IMR-90 (cell line): ENCODE data around the gene ISCA2. TPM values are rescaled to one million over a fixed set of nuclear protein-coding genes. Genes with fewer than 3 reads are reported as not detected.

Experiments
- ATAC-seq: fragments of 200-7000 bp; cut with Tn5 transposase; 2 replicates; pipeline ENCODE4 v1.9.1; 2020; ENCODE audit warnings: low read depth, mild to moderate bottlenecking, moderate library complexity
- BruUV-seq: library from RNA; stranded (reverse); fragments of 400-500 nt; replicated peaks from 2 replicates; lab custom pipeline; 2021; lab: Mats Ljungman, UMichigan
- CTCF ChIA-PET: fragments of 300-600 bp; formaldehyde crosslinking; extraction: SDS; loops from one replicate; lab custom pipeline; 2021; ENCODE audit warnings: antibody characterized with exemption; lab: Yijun Ruan, JAX
- POLR2A ChIA-PET: fragments of 300-600 bp; sonication (Branson Sonifier 250); formaldehyde crosslinking; loops from one replicate; lab custom pipeline; 2022; ENCODE audit warnings: antibody characterized with exemption; ENCODE audit not compliant: unreplicated experiment; lab: Charles Lee
- DNase-seq: peaks from one replicate; pipeline ENCODE4 v3.0.0; 2013
- H2AFZ ChIP-seq: replicated peaks from 2 replicates; pipeline ENCODE3; 2013; ENCODE audit warnings: low read length, mild to moderate bottlenecking; ENCODE audit not compliant: poor library complexity
- H2AK5ac ChIP-seq: 2 replicates; pipeline ENCODE4 v1.6.1; 2013; ENCODE audit warnings: low read depth, low read length, inconsistent platforms
- H2AK9ac ChIP-seq: replicated peaks from 2 replicates; pipeline ENCODE3; 2013; ENCODE audit warnings: mild to moderate bottlenecking, low read depth, low read length, moderate library complexity; ENCODE audit not compliant: poor library complexity
- H2BK120ac ChIP-seq: 2 replicates; pipeline ENCODE4 v1.6.1; 2013; ENCODE audit warnings: low read depth, low read length, inconsistent platforms
- H2BK15ac ChIP-seq: 3 replicates; pipeline ENCODE4 v1.6.1; 2013; ENCODE audit warnings: low read depth, low read length, inconsistent platforms
- H2BK20ac ChIP-seq: 2 replicates; pipeline ENCODE4 v1.6.1; 2013; ENCODE audit warnings: low read depth, mild to moderate bottlenecking, inconsistent platforms, low read length, moderate library complexity
- H2BK5ac ChIP-seq: 2 replicates; pipeline ENCODE4 v1.6.1; 2013; ENCODE audit warnings: mild to moderate bottlenecking, low read depth, low read length, inconsistent platforms; ENCODE audit not compliant: poor library complexity, severe bottlenecking
- H3K14ac ChIP-seq: replicated peaks from 2 replicates; pipeline ENCODE4 v1.6.1; 2013; ENCODE audit warnings: low read depth, low read length, inconsistent platforms
- H3K18ac ChIP-seq: 2 replicates; pipeline ENCODE4 v1.6.1; 2013; ENCODE audit warnings: low read depth, low read length, control low read depth
- H3K23ac ChIP-seq: 2 replicates; pipeline ENCODE4 v1.6.1; 2013; ENCODE audit warnings: low read depth, low read length, inconsistent platforms
- H3K27ac ChIP-seq: 2 replicates; pipeline ENCODE4 v1.5.1; 2013; ENCODE audit warnings: mild to moderate bottlenecking, control low read depth, low read length; ENCODE audit not compliant: insufficient read depth
- H3K27me3 ChIP-seq: 2 replicates; pipeline ENCODE4 v1.6.1; 2013; ENCODE audit warnings: low read length; ENCODE audit not compliant: control insufficient read depth, insufficient read depth
- H3K36me3 ChIP-seq: 2 replicates; pipeline ENCODE4 v1.6.1; 2013; ENCODE audit warnings: low read length, mixed read lengths; ENCODE audit not compliant: control insufficient read depth, insufficient read depth
- H3K4ac ChIP-seq: 2 replicates; pipeline ENCODE4 v1.6.1; 2013; ENCODE audit warnings: low read depth, low read length, inconsistent platforms
- H3K4me1 ChIP-seq: 2 replicates; pipeline ENCODE4 v1.6.1; 2013; ENCODE audit warnings: low read length, mixed read lengths; ENCODE audit not compliant: control insufficient read depth, insufficient read depth
- H3K4me2 ChIP-seq: 2 replicates; pipeline ENCODE4 v1.6.1; 2013; ENCODE audit warnings: low read depth, mild to moderate bottlenecking, control low read depth, low read length, moderate library complexity
- H3K4me3 ChIP-seq: 2 replicates; pipeline ENCODE4 v1.5.1; 2013; ENCODE audit warnings: low read depth, mild to moderate bottlenecking, control low read depth, low read length, moderate library complexity; ENCODE audit not compliant: insufficient read depth
- H3K56ac ChIP-seq: 2 replicates; pipeline ENCODE4 v1.6.1; 2013; ENCODE audit warnings: low read length, inconsistent platforms; ENCODE audit not compliant: insufficient read depth; ENCODE audit errors: extremely low read depth
- H3K79me1 ChIP-seq, 2 experiments: 2 replicates each; pipeline ENCODE4 v1.6.1; 2013; ENCODE audit warnings: low read length in 2 of 2, inconsistent platforms in 1 of 2, low read depth in 1 of 2
- H3K9ac ChIP-seq: 2 replicates; pipeline ENCODE4 v1.6.1; 2013; ENCODE audit warnings: low read depth, low read length, control low read depth
- H3K9me1 ChIP-seq: 2 replicates; pipeline ENCODE4 v1.6.1; 2013; ENCODE audit warnings: low read length, inconsistent platforms; ENCODE audit not compliant: insufficient read depth
- H3K9me3 ChIP-seq: 2 replicates; pipeline ENCODE4 v1.6.1; 2013; ENCODE audit warnings: low read length; ENCODE audit not compliant: control insufficient read depth, insufficient read depth
- H4K20me1 ChIP-seq: 2 replicates; pipeline ENCODE4 v1.6.1; 2013; ENCODE audit warnings: low read length, inconsistent platforms; ENCODE audit not compliant: insufficient read depth
- H4K5ac ChIP-seq: 2 replicates; pipeline ENCODE4 v1.6.1; 2013; ENCODE audit warnings: mild to moderate bottlenecking, low read depth, low read length, control low read depth
- H4K8ac ChIP-seq, 2 experiments: 2 replicates each; pipeline ENCODE4 v1.6.1; 2013; ENCODE audit warnings: low read depth in 2 of 2, low read length in 2 of 2, control low read depth in 1 of 2, inconsistent platforms in 1 of 2
- H4K91ac ChIP-seq: 2 replicates; pipeline ENCODE4 v1.6.1; 2013; ENCODE audit warnings: low read depth, low read length, inconsistent platforms; ENCODE audit not compliant: insufficient read depth
- BHLHE40 ChIP-seq: fragments of 150-350 bp; IDR thresholded peaks from 2 replicates; pipeline ENCODE4 v1.6.1; 2016; ENCODE audit warnings: mild to moderate bottlenecking, low read depth, low read length
- CEBPB ChIP-seq: IDR thresholded peaks from 2 replicates; pipeline ENCODE4 v1.6.1; 2012; ENCODE audit warnings: low read depth, low read length, improper control_type of control experiment
- CHD1 ChIP-seq: IDR thresholded peaks from 2 replicates; pipeline ENCODE4 v1.6.1; 2012; ENCODE audit warnings: low read depth, low read length, improper control_type of control experiment
- FOS ChIP-seq: fragments of 150-350 bp; IDR thresholded peaks from 2 replicates; pipeline ENCODE4 v1.6.1; 2016; ENCODE audit warnings: low read depth, low read length
- MAFK ChIP-seq: IDR thresholded peaks from 2 replicates; pipeline ENCODE4 v1.6.1; 2012; ENCODE audit warnings: low read depth, low read length, improper control_type of control experiment
- MXI1 ChIP-seq: IDR thresholded peaks from 2 replicates; pipeline ENCODE4 v1.6.1; 2012; ENCODE audit warnings: low read depth, mild to moderate bottlenecking, low read length, moderate library complexity, borderline replicate concordance
- NFE2L2 ChIP-seq: fragments of 150-350 bp; IDR thresholded peaks from 2 replicates; pipeline ENCODE4 v1.6.1; 2016; ENCODE audit warnings: low read depth, mild to moderate bottlenecking, low read length
- POLR2A ChIP-seq: IDR thresholded peaks from 2 replicates; pipeline ENCODE4 v1.6.1; 2012; ENCODE audit warnings: mild to moderate bottlenecking, low read depth, low read length
- RAD21 ChIP-seq: IDR thresholded peaks from 2 replicates; pipeline ENCODE4 v1.6.1; 2012; ENCODE audit warnings: low read length, improper control_type of control experiment
- RFX5 ChIP-seq: IDR thresholded peaks from 2 replicates; pipeline ENCODE4 v1.8.0; 2012; ENCODE audit warnings: low read depth, mild to moderate bottlenecking, low read length, moderate library complexity
- SMC3 ChIP-seq: fragments of 150-350 bp; IDR thresholded peaks from 2 replicates; pipeline ENCODE4 v1.6.1; 2016; ENCODE audit warnings: low read depth, mild to moderate bottlenecking, antibody characterized with exemption, low read length, moderate library complexity
- WGBS, 2 experiments: methylation state at CpG; one replicate each; pipeline versions ENCODE4 v1.1.5 to v1.1.7; 2013; ENCODE audit warnings: missing lambda C conversion rate in 2 of 2; ENCODE audit not compliant: insufficient read length in 1 of 2; ENCODE audit errors: extremely low coverage in 2 of 2; 5-methylcytosine and 5-hydroxymethylcytosine counted together
- dilution Hi-C: fragments of 300-500 bp; cut with HindIII; formaldehyde crosslinking; loops from one replicate; pipeline ENCODE4 v1.14.3; 2018; ENCODE audit warnings: low sequenced_read_pairs; ENCODE audit not compliant: unreplicated experiment
- in situ Hi-C: fragments of 300-500 bp; cut with MboI; formaldehyde crosslinking; loops from 3 replicates; pipeline ENCODE4 v1.14.3; 2019; ENCODE audit warnings: low sequenced_read_pairs, inconsistent platforms, mixed read lengths
- intact Hi-C: fragments of 100-400 bp; cut with micrococcal nuclease; formaldehyde crosslinking; loops from 2 replicates; pipeline ENCODE4 v1.10.0; 2022
- polyA plus RNA-seq, 3 experiments: library from polyadenylated mRNA; depleted of rRNA; stranded (reverse); fragments of >200 nt; gene quantifications; 2 replicates each; pipeline ENCODE4 v1.2.3, GENCODE V29; 2012; ENCODE audit warnings: low replicate concordance in 1 of 3
- total RNA-seq: library from RNA; depleted of rRNA; stranded (reverse); fragments of >200 nt; gene quantifications from 2 replicates; pipeline ENCODE4 v1.2.3, GENCODE V29; 2012
- TF ChIP-seq, protein P1 (sequence below): conservative IDR thresholded peaks from 2 replicates; pipeline ENCODE4 v1.5.1; 2012; ENCODE audit warnings: mild to moderate bottlenecking, low read depth, low read length, improper control_type of control experiment

ISCA2 gene
- total and polyA plus RNA-seq, 2 of the 4 experiments (the other 2 are of a cell fraction), result 5.4 to 25.7 TPM

DNA sequence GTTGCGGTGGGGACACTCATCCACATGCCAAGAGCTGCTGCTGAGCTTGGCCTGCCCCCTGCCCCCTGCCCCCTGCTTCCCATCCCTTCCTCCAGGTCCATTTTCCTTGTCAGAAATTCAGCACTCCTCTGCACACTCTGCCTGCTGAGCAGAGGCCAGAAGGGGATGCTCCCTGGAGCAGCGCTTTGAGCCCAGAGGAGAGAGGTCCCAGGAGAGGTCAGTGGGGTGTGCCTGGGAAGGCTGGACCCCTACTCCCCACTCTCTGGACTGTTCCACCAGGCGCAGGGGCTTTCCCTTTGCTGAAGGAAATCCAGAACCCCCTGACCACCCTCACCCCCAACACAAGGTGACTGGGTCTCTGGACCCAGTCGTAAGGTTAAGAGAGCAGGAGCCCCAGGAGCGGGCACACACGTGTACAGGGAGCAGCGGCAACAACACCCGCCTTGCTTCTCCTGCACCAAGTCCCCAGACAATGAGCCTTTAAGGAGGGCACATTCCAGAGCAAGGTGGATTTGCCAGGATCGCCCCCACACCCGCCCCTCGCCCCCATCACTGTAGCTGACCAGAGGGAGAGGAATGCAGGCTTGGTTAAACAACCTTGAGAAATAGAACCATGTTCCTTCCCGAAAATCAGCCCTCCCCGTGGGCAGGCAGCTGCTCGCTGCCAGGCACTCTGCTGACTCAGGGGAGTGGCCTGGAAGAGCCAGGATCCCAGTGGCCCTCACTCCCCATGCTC lies 30.7 kb downstream of the ISCA2 start:
- H2BK5ac ChIP-seq, result no peak overlapping the region
- H3K4me2 ChIP-seq, result no peak overlapping the region

More for the DNA sequence above, 30.7 kb downstream of the ISCA2 start:
- dilution Hi-C loops (no loop called here), in situ Hi-C loops (no loop called here), intact Hi-C loops (no loop called here)
- ATAC-seq (peak; percentile 74), DNase-seq (peak; percentile 60)
- Histone ChIP-seq H3K23ac (no peak overlapping the region), H3K9me1 (peaks cover 18% of the 10 kb centered on the region), H3K9me3 (no peaks in the 10 kb centered on the region), H3K4ac (peak overlapping the region; percentile 67), H3K4me3 (no peak overlapping the region), H3K4me1 (peaks cover 14% of the 10 kb centered on the region), H4K91ac (no peak overlapping the region), H3K56ac (no peak overlapping the region), H4K8ac (no peak overlapping the region), H2AFZ (peak overlapping the region; percentile 8), H4K5ac (peak overlapping the region; percentile 51), H3K9ac (no peak overlapping the region), H3K14ac (no peak overlapping the region), H2AK9ac (peak overlapping the region; percentile 67), H3K79me1 (no peaks in the 10 kb centered on the region), H3K27ac (peak overlapping the region; percentile 6; the same call in 1 of the 2 replicates), H3K18ac (peak overlapping the region; percentile 73), H3K27me3 (no peaks in the 10 kb centered on the region), H4K20me1 (no peaks in the 10 kb centered on the region), H3K36me3 (peaks cover 7% of the 10 kb centered on the region; the same call in 1 of the 2 replicates), H2BK15ac (no peak overlapping the region), H2BK20ac (no peak overlapping the region; the same call in 1 of the 2 replicates), H2AK5ac (peak overlapping the region; percentile 27; the same call in 1 of the 2 replicates), H2BK120ac (peak overlapping the region; percentile 6; the same call in 1 of the 2 replicates)
- POLR2A ChIA-PET, result interaction anchor here (0.6 kb wide), 1 partner anchor 261 kb away, joined by 7 read pairs; no protein-coding TSS in a partner anchor
- WGBS, 2 experiments, result 75% methylated on average over 4 of the region's 14 CpGs; no CpG with 5 or more reads in 1 of the 2 experiments
- CTCF ChIA-PET, result no interaction called here
- BruUV-seq, result no TSS peak
- TF ChIP-seq NFE2L2 (no peak), CHD1 (no peak), FOS (no peak), MAFK (no peak), BHLHE40 (no peak), SMC3 (no peak), RAD21 (no peak), POLR2A (no peak), CEBPB (no peak), RFX5 (no peak), MXI1 (no peak)
- TF ChIP-seq, protein P1, sequence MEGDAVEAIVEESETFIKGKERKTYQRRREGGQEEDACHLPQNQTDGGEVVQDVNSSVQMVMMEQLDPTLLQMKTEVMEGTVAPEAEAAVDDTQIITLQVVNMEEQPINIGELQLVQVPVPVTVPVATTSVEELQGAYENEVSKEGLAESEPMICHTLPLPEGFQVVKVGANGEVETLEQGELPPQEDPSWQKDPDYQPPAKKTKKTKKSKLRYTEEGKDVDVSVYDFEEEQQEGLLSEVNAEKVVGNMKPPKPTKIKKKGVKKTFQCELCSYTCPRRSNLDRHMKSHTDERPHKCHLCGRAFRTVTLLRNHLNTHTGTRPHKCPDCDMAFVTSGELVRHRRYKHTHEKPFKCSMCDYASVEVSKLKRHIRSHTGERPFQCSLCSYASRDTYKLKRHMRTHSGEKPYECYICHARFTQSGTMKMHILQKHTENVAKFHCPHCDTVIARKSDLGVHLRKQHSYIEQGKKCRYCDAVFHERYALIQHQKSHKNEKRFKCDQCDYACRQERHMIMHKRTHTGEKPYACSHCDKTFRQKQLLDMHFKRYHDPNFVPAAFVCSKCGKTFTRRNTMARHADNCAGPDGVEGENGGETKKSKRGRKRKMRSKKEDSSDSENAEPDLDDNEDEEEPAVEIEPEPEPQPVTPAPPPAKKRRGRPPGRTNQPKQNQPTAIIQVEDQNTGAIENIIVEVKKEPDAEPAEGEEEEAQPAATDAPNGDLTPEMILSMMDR, result no peak
